MM.1S (cell line): Measurements from ENCODE around the gene ADCK2.

Experiments
- DNase-seq: peaks from one replicate; pipeline ENCODE4 v3.0.0-alpha.2; 2015
- H2AFZ ChIP-seq: fragments of 300-600 bp; sonication (generic); 2 replicates; pipeline ENCODE4 v1.6.0; 2016; ENCODE audit warnings: antibody characterized with exemption, low read length
- H3F3A ChIP-seq: fragments of 300-600 bp; sonication (generic); 2 replicates; pipeline ENCODE4 v1.6.1; 2016; ENCODE audit warnings: mild to moderate bottlenecking, antibody characterized with exemption, low read length, moderate library complexity, mixed read lengths; ENCODE audit not compliant: insufficient read depth
- H3K27ac ChIP-seq: fragments of 300-600 bp; sonication (generic); 2 replicates; pipeline ENCODE4 v1.5.1; 2016; ENCODE audit warnings: mild to moderate bottlenecking, low read length
- H3K27me3 ChIP-seq: fragments of 300-600 bp; sonication (generic); replicated peaks from 2 replicates; pipeline ENCODE4 v1.6.0; 2016; ENCODE audit warnings: low read length; ENCODE audit not compliant: insufficient read depth
- H3K36me3 ChIP-seq: fragments of 300-600 bp; sonication (generic); replicated peaks from 2 replicates; pipeline ENCODE4 v1.6.1; 2016; ENCODE audit warnings: mild to moderate bottlenecking, low read length, mixed read lengths; ENCODE audit not compliant: insufficient read depth
- H3K4me1 ChIP-seq: fragments of 300-600 bp; sonication (generic); 2 replicates; pipeline ENCODE4 v1.6.1; 2016; ENCODE audit warnings: low read length, mixed read lengths
- H3K4me2 ChIP-seq: fragments of 300-600 bp; sonication (generic); 2 replicates; pipeline ENCODE4 v1.6.0; 2016; ENCODE audit warnings: low read depth, low read length
- H3K4me3 ChIP-seq: fragments of 300-600 bp; sonication (generic); 2 replicates; pipeline ENCODE4 v1.5.1; 2016; ENCODE audit warnings: low read length, mixed read lengths
- H3K79me2 ChIP-seq: fragments of 300-600 bp; sonication (generic); 2 replicates; pipeline ENCODE4 v1.6.1; 2016; ENCODE audit warnings: mixed run types, low read length, mixed read lengths
- H3K9ac ChIP-seq: fragments of 300-600 bp; sonication (generic); 2 replicates; pipeline ENCODE4 v1.6.1; 2016; ENCODE audit warnings: low read length, mixed read lengths
- H3K9me2 ChIP-seq: fragments of 300-600 bp; sonication (generic); replicated peaks from 2 replicates; pipeline ENCODE4 v1.6.1; 2016; ENCODE audit warnings: mild to moderate bottlenecking, low read length, mixed read lengths; ENCODE audit not compliant: insufficient read depth
- H3K9me3 ChIP-seq: fragments of 300-600 bp; sonication (generic); replicated peaks from 2 replicates; pipeline ENCODE4 v1.6.1; 2016; ENCODE audit warnings: mild to moderate bottlenecking, low read length, mixed read lengths; ENCODE audit not compliant: insufficient read depth
- H4K20me1 ChIP-seq: fragments of 300-600 bp; sonication (generic); 2 replicates; pipeline ENCODE4 v1.6.1; 2016; ENCODE audit warnings: mild to moderate bottlenecking, low read length, moderate library complexity, mixed read lengths; ENCODE audit not compliant: insufficient read depth
- EZH2 ChIP-seq: fragments of 300-600 bp; sonication (generic); optimal IDR thresholded peaks from 2 replicates; pipeline ENCODE3; 2017; ENCODE audit warnings: low read depth, mild to moderate bottlenecking, antibody characterized with exemption, low read length, mixed read lengths
- EZH2phosphoT487 ChIP-seq: fragments of 300-600 bp; sonication (generic); IDR thresholded peaks from 2 replicates; pipeline ENCODE4 v1.6.1; 2018; ENCODE audit warnings: antibody characterized with exemption, low read length
- TF ChIP-seq, protein P1 (sequence below): fragments of 300-600 bp; sonication (generic); IDR thresholded peaks from 2 replicates; pipeline ENCODE4 v1.5.1; 2016; ENCODE audit warnings: antibody characterized with exemption, low read length, mixed read lengths

ADCK2 gene

DNA sequence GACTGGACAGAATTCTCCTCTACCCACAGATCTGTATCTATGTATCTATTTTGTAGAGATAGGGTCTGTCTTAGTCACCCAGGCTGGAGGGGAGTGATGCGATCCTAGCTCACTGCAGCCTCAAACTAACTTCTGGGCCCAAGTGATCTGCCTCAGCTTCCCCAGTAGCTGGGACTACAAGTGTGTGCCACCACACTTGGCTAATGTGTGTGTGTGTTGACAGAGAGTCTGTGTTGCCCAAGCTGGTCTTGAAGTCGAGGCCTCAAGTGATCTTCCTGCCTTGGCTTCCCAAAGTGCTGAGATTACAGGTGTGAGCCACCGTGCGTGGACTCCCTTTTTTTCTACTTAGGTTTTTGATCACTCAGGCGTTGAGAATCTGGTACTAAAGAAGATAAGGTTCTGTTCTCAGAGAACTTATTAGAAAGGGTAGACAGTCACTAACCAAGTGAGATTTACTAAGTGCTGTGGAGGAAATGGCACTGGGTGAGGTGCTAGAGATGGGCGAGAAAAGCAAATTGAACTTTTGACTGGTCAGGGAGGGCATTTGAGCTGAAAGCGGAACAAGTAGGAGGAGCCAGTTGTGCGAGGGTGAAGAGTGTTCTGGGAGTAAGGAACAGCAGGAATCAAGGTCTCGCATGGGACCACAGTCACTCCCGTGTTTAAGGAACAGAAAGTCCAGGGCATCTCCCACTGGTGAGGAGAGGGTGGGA is 41.7 kb downstream of the ADCK2 start:
- Histone ChIP-seq H3K9ac (no peak overlapping the region), H2AFZ (no peak overlapping the region), H3K27ac (no peak overlapping the region), H3K27me3 (no peaks in the 10 kb centered on the region), H3K36me3 (no peaks in the 10 kb centered on the region), H3K9me3 (no peaks in the 10 kb centered on the region), H3K4me1 (no peaks in the 10 kb centered on the region), H3K79me2 (no peaks in the 10 kb centered on the region), H3K4me3 (no peak overlapping the region), H3K9me2 (no peaks in the 10 kb centered on the region), H3F3A (no peaks in the 10 kb centered on the region), H3K4me2 (no peak overlapping the region), H4K20me1 (no peaks in the 10 kb centered on the region)
- DNase-seq: no peak
- TF ChIP-seq EZH2phosphoT487 (no peak), EZH2 (no peak)
- TF ChIP-seq, protein P1, sequence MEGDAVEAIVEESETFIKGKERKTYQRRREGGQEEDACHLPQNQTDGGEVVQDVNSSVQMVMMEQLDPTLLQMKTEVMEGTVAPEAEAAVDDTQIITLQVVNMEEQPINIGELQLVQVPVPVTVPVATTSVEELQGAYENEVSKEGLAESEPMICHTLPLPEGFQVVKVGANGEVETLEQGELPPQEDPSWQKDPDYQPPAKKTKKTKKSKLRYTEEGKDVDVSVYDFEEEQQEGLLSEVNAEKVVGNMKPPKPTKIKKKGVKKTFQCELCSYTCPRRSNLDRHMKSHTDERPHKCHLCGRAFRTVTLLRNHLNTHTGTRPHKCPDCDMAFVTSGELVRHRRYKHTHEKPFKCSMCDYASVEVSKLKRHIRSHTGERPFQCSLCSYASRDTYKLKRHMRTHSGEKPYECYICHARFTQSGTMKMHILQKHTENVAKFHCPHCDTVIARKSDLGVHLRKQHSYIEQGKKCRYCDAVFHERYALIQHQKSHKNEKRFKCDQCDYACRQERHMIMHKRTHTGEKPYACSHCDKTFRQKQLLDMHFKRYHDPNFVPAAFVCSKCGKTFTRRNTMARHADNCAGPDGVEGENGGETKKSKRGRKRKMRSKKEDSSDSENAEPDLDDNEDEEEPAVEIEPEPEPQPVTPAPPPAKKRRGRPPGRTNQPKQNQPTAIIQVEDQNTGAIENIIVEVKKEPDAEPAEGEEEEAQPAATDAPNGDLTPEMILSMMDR: no peak

DNA sequence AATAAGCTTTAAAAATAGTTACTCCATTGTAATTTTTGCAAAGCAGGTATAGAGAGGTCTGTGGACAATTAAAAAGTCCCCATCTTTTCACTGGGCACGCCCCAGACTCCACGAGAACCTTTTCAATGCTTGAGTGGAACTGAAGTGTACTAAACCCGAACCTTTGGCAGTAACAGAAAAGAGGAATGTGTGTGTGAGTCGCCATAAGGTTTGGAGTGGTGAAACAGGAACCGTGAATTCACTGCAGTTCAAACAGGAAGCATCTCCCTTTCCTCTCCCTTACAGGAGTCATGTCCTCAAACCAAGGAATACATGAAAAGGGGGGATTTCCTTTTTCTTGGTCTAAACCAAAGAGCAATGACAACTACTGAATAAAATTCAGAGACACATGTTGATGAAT is 47.0 kb downstream of the ADCK2 start:
- no peak for DNase-seq
- H3K79me2 ChIP-seq: no peaks in the 10 kb centered on the region
- TF ChIP-seq EZH2phosphoT487 (no peak), EZH2 (no peak)
- TF ChIP-seq, protein P1: no peak
- H4K20me1 ChIP-seq: no peaks in the 10 kb centered on the region
- no peak overlapping the region for H2AFZ ChIP-seq
- no peak overlapping the region for H3K27ac ChIP-seq
- H3K27me3 ChIP-seq: no peaks in the 10 kb centered on the region
- no peaks in the 10 kb centered on the region for H3K9me3 ChIP-seq
- H3K9ac ChIP-seq: no peak overlapping the region
- no peaks in the 10 kb centered on the region for H3K4me1 ChIP-seq
- H3K4me2 ChIP-seq: no peak overlapping the region
- no peaks in the 10 kb centered on the region for H3K9me2 ChIP-seq
- no peak overlapping the region for H3K4me3 ChIP-seq
- H3K36me3 ChIP-seq: no peaks in the 10 kb centered on the region
- H3F3A ChIP-seq: no peaks in the 10 kb centered on the region

DNA sequence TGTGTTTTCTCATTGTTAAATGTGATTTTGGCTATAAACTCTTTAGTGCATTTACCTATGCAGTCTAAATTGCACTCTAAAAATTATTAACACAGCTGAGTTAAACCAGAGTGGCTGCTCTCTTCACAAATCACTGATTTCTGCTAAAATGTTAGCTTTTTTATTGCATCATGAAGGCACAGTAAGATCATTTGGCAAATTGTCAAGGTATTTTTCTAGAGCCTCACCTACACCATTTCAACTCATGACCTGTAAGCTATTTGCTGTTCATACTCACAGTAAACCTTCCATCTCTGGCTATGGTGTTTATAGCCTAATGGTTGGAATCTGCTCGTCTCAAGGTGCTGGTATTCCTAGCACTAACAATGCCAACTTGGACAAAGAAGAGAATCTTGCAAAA is 49.5 kb downstream of the ADCK2 start:
- no peaks in the 10 kb centered on the region for H3K27me3 ChIP-seq
- no peaks in the 10 kb centered on the region for H3F3A ChIP-seq
- no peaks in the 10 kb centered on the region for H3K9me3 ChIP-seq
- H3K4me3 ChIP-seq: no peak overlapping the region
- H3K9me2 ChIP-seq: no peaks in the 10 kb centered on the region
- H3K4me1 ChIP-seq: no peaks in the 10 kb centered on the region
- H3K79me2 ChIP-seq: no peaks in the 10 kb centered on the region
- H4K20me1 ChIP-seq: no peaks in the 10 kb centered on the region
- TF ChIP-seq EZH2 (no peak), EZH2phosphoT487 (no peak)
- TF ChIP-seq, protein P1: no peak
- H3K36me3 ChIP-seq: no peaks in the 10 kb centered on the region
- no peak overlapping the region for H3K4me2 ChIP-seq
- no peak overlapping the region for H3K9ac ChIP-seq
- no peak overlapping the region for H3K27ac ChIP-seq
- H2AFZ ChIP-seq: no peak overlapping the region
- DNase-seq: no peak
